ENCODE data around the gene CACNB4.
"Not testable (repeated sequence)": the region's sequence is repeated elsewhere in the genome, so short reads cannot be mapped to it uniquely, and the experiment has no call there.

The CACNB4 gene

DNA sequence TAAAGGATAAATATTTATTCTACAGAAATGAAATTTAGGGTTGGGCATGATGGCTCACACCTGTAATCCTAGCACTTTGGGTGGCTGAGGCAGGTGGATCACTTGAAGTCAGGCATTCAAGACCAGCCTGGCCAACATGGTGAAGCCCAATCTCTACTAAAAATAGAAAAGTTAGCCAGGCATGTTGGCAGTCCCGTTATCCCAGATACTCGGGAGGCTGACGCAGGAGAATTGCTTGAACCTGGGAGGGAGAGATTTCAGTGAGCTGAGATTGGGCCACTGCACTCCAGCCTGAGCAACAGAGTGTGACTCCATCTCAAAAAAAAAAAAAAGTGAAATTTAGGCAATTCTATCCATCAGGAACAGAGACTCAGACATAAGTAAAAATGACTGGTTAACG is 8.1 kb downstream of the CACNB4 start:
- no CpG with 5 or more reads among the region's 4 CpGs for WGBS (ENCODE audit: extremely low coverage, insufficient coverage, insufficient read length)
- H3K36me3 ChIP-seq (ENCODE audit: control insufficient read depth in 1 of 2, insufficient read depth in 2 of 2, low read length in 2 of 2), result not testable (repeated sequence)

DNA sequence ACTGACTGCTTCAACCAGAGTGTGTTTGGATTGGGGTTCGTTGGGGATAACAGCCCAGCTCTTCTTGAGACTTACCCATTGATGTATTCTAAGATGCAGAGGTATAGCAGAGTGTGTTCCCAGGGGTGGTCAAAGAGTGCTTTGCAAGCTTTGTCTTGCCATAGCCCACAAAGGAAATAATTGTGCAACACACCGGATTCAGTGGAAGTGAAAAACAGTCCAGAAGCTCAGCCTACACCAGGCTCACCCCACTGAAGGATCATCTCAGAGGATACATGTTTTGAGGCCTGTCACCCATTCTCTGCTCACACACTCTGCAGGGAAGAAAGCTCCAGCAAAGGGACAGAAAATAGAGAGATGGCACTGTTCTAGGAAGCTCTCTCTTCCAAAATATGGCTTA is 9.6 kb downstream of the CACNB4 start:
- Histone ChIP-seq H4K12ac (ENCODE audit: low read depth, low read length) (no peak overlapping the region), H3K14ac (ENCODE audit: low read length) (no peak overlapping the region), H3K27me3 (ENCODE audit: insufficient read depth, low read length) (no peaks in the 10 kb centered on the region), H3K9me3 (ENCODE audit: insufficient read depth, low read depth, low read length) (no peaks in the 10 kb centered on the region), H3K23ac (ENCODE audit: low read length) (no peak overlapping the region), H3K4me1 (ENCODE audit: control insufficient read depth in 1 of 2, insufficient read depth in 2 of 2, low read length in 2 of 2) (no peaks in the 10 kb centered on the region), H4K8ac (ENCODE audit: low read depth, low read length) (no peak overlapping the region), H3K18ac (ENCODE audit: low read length) (no peak overlapping the region), H3K79me1 (ENCODE audit: low read length) (no peaks in the 10 kb centered on the region), H2BK12ac (ENCODE audit: low read length) (no peak overlapping the region), H2AFZ (ENCODE audit: insufficient read depth, low read length, poor library complexity) (no peak overlapping the region), H3K9ac (ENCODE audit: low read length) (no peak overlapping the region), H4K91ac (ENCODE audit: low read depth, low read length) (no peak overlapping the region), H3K4me2 (ENCODE audit: low read length) (no peak overlapping the region), H2BK5ac (ENCODE audit: low read depth, low read length, poor library complexity) (no peak overlapping the region), H3K27ac (ENCODE audit: low read depth, low read length) (no peak overlapping the region), H3K4ac (ENCODE audit: low read depth, low read length) (no peak overlapping the region), H3K4me3 (ENCODE audit: low read depth, low read length) (no peak overlapping the region), H2AK5ac (ENCODE audit: low read length) (no peak overlapping the region), H2BK120ac (ENCODE audit: insufficient read depth, low read length, poor library complexity) (no peak overlapping the region), H3K79me2 (ENCODE audit: control insufficient read depth, insufficient read depth, low read length, poor library complexity) (no peaks in the 10 kb centered on the region), H3K36me3 (ENCODE audit: control insufficient read depth in 1 of 2, insufficient read depth in 2 of 2, low read length in 2 of 2) (no peaks in the 10 kb centered on the region)
- WGBS (ENCODE audit: extremely low coverage, insufficient coverage, insufficient read length), result no CpG with 5 or more reads among the region's 2 CpGs
- no peak for DNase-seq

More for the DNA sequence above, 8.1 kb downstream of the CACNB4 start:
- not testable (repeated sequence) for H3K27ac ChIP-seq (ENCODE audit: low read depth, low read length); H3K14ac ChIP-seq (ENCODE audit: low read length); H4K8ac ChIP-seq (ENCODE audit: low read depth, low read length); H3K79me1 ChIP-seq (ENCODE audit: low read length); H4K12ac ChIP-seq (ENCODE audit: low read depth, low read length); H2BK12ac ChIP-seq (ENCODE audit: low read length); H3K4me2 ChIP-seq (ENCODE audit: low read length); H2BK120ac ChIP-seq (ENCODE audit: insufficient read depth, low read length, poor library complexity); H3K4ac ChIP-seq (ENCODE audit: low read depth, low read length); H3K79me2 ChIP-seq (ENCODE audit: control insufficient read depth, insufficient read depth, low read length, poor library complexity); H3K9ac ChIP-seq (ENCODE audit: low read length); H3K23ac ChIP-seq (ENCODE audit: low read length); H3K27me3 ChIP-seq (ENCODE audit: insufficient read depth, low read length); H2BK5ac ChIP-seq (ENCODE audit: low read depth, low read length, poor library complexity); H4K91ac ChIP-seq (ENCODE audit: low read depth, low read length); H2AK5ac ChIP-seq (ENCODE audit: low read length); H3K18ac ChIP-seq (ENCODE audit: low read length); H2AFZ ChIP-seq (ENCODE audit: insufficient read depth, low read length, poor library complexity); H3K4me1 ChIP-seq (ENCODE audit: control insufficient read depth in 1 of 2, insufficient read depth in 2 of 2, low read length in 2 of 2); DNase-seq; H3K4me3 ChIP-seq (ENCODE audit: low read depth, low read length); H3K9me3 ChIP-seq (ENCODE audit: insufficient read depth, low read depth, low read length)

DNA sequence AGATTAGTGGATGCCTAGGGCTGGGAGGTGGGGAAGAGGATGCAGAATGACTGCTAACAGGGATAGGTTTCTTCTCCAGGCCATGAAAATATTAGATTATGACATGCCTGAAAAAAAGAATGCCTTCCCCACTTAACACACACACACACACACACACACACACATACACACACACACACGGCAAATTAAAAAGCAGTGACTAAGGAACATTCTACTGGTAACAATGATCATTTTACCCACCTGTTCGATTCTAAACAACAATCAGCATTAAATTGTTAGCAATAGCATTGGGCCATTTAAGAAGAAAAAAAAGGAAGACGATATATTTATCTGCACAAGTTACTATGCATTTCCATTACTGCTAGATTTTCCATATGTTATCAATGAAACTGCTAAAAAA is 10.8 kb downstream of the CACNB4 start:
- no peak overlapping the region for H2BK5ac ChIP-seq (ENCODE audit: low read depth, low read length, poor library complexity)
- H3K23ac ChIP-seq (ENCODE audit: low read length), result no peak overlapping the region
- no peak overlapping the region for H3K4ac ChIP-seq (ENCODE audit: low read depth, low read length)
- no peak overlapping the region for H4K91ac ChIP-seq (ENCODE audit: low read depth, low read length)
- no peaks in the 10 kb centered on the region for H3K4me1 ChIP-seq (ENCODE audit: control insufficient read depth in 1 of 2, insufficient read depth in 2 of 2, low read length in 2 of 2)
- DNase-seq, result no peak
- H3K14ac ChIP-seq (ENCODE audit: low read length), result no peak overlapping the region
- H3K9ac ChIP-seq (ENCODE audit: low read length), result no peak overlapping the region
- H2AK5ac ChIP-seq (ENCODE audit: low read length), result no peak overlapping the region
- no peaks in the 10 kb centered on the region for H3K27me3 ChIP-seq (ENCODE audit: insufficient read depth, low read length)
- no peak overlapping the region for H2AFZ ChIP-seq (ENCODE audit: insufficient read depth, low read length, poor library complexity)
- no peaks in the 10 kb centered on the region for H3K9me3 ChIP-seq (ENCODE audit: insufficient read depth, low read depth, low read length)
- no peaks in the 10 kb centered on the region for H3K79me2 ChIP-seq (ENCODE audit: control insufficient read depth, insufficient read depth, low read length, poor library complexity)
- H3K79me1 ChIP-seq (ENCODE audit: low read length), result no peaks in the 10 kb centered on the region
- no peak overlapping the region for H4K12ac ChIP-seq (ENCODE audit: low read depth, low read length)
- no peak overlapping the region for H3K4me3 ChIP-seq (ENCODE audit: low read depth, low read length)
- no peak overlapping the region for H2BK12ac ChIP-seq (ENCODE audit: low read length)
- no peak overlapping the region for H3K18ac ChIP-seq (ENCODE audit: low read length)
- no CpG with 5 or more reads among the region's 3 CpGs for WGBS (ENCODE audit: extremely low coverage, insufficient coverage, insufficient read length)
- H2BK120ac ChIP-seq (ENCODE audit: insufficient read depth, low read length, poor library complexity), result no peak overlapping the region
- H4K8ac ChIP-seq (ENCODE audit: low read depth, low read length), result no peak overlapping the region
- H3K36me3 ChIP-seq (ENCODE audit: control insufficient read depth in 1 of 2, insufficient read depth in 2 of 2, low read length in 2 of 2), result no peaks in the 10 kb centered on the region
- H3K4me2 ChIP-seq (ENCODE audit: low read length), result no peak overlapping the region
- no peak overlapping the region for H3K27ac ChIP-seq (ENCODE audit: low read depth, low read length)

DNA sequence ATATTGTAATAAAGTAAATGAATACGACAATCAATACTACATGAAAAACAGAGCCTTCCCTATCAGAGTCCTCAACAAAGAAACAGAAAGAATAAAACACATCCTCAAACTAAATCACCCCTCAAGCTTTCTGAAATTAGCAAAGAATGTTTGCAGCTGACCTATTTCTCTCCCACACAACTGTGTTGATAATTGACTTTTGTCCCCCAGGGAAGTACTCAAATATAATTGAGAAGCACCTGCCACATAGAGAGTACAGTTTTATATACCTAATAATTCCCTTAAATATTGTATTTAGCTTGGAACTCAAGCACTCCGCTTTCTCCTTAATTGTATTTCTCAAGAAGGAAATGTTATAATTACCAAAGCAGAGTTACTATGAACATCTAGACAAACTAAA is 12.6 kb downstream of the CACNB4 start:
- H3K27ac ChIP-seq (ENCODE audit: low read depth, low read length), result no peak overlapping the region
- DNase-seq, result no peak
- no peak overlapping the region for H2AK5ac ChIP-seq (ENCODE audit: low read length)
- no peak overlapping the region for H3K4me2 ChIP-seq (ENCODE audit: low read length)
- H3K4me1 ChIP-seq (ENCODE audit: control insufficient read depth in 1 of 2, insufficient read depth in 2 of 2, low read length in 2 of 2), result no peaks in the 10 kb centered on the region
- no peaks in the 10 kb centered on the region for H3K79me1 ChIP-seq (ENCODE audit: low read length)
- H2BK12ac ChIP-seq (ENCODE audit: low read length), result no peak overlapping the region
- H3K36me3 ChIP-seq (ENCODE audit: control insufficient read depth in 1 of 2, insufficient read depth in 2 of 2, low read length in 2 of 2), result no peaks in the 10 kb centered on the region
- no peak overlapping the region for H3K9ac ChIP-seq (ENCODE audit: low read length)
- H4K12ac ChIP-seq (ENCODE audit: low read depth, low read length), result no peak overlapping the region
- no peak overlapping the region for H3K4ac ChIP-seq (ENCODE audit: low read depth, low read length)
- H3K27me3 ChIP-seq (ENCODE audit: insufficient read depth, low read length), result no peaks in the 10 kb centered on the region
- no peaks in the 10 kb centered on the region for H3K79me2 ChIP-seq (ENCODE audit: control insufficient read depth, insufficient read depth, low read length, poor library complexity)
- H3K9me3 ChIP-seq (ENCODE audit: insufficient read depth, low read depth, low read length), result no peaks in the 10 kb centered on the region
- no peak overlapping the region for H4K91ac ChIP-seq (ENCODE audit: low read depth, low read length)
- no peak overlapping the region for H3K4me3 ChIP-seq (ENCODE audit: low read depth, low read length)
- H3K23ac ChIP-seq (ENCODE audit: low read length), result no peak overlapping the region
- H2BK120ac ChIP-seq (ENCODE audit: insufficient read depth, low read length, poor library complexity), result no peak overlapping the region
- no peak overlapping the region for H2BK5ac ChIP-seq (ENCODE audit: low read depth, low read length, poor library complexity)
- H3K14ac ChIP-seq (ENCODE audit: low read length), result no peak overlapping the region
- H4K8ac ChIP-seq (ENCODE audit: low read depth, low read length), result no peak overlapping the region
- no peak overlapping the region for H3K18ac ChIP-seq (ENCODE audit: low read length)
- no peak overlapping the region for H2AFZ ChIP-seq (ENCODE audit: insufficient read depth, low read length, poor library complexity)
- WGBS (ENCODE audit: extremely low coverage, insufficient coverage, insufficient read length), result no CpG with 5 or more reads among the region's 2 CpGs
